GM12878 (cell line): ENCODE measurements around the gene DIS3L2. TPM values are rescaled to one million over a fixed set of nuclear protein-coding genes. Genes with fewer than 3 reads are reported as not detected.

Experiments
- ATAC-seq: fragments of 200-7000 bp; cut with Tn5 transposase; 3 replicates; pipeline ENCODE4 v1.9.1; 2020; ENCODE audit warnings: mild to moderate bottlenecking, moderate library complexity
- BruUV-seq: library from RNA; stranded (reverse); fragments of 400-500 nt; replicated peaks from 2 replicates; lab custom pipeline; 2021; lab: Mats Ljungman, UMichigan
- CTCF ChIA-PET: fragments of 300-600 bp; sonication (Branson Sonifier 250); formaldehyde crosslinking; extraction: SDS; loops from one replicate; lab custom pipeline; 2021; ENCODE audit warnings: inconsistent platforms; lab: Yijun Ruan, JAX
- POLR2A ChIA-PET: fragments of 350-600 bp; formaldehyde crosslinking; extraction: SDS; loops from one replicate; lab custom pipeline; 2021; ENCODE audit warnings: inconsistent platforms; lab: Charles Lee
- RAD21 ChIA-PET: fragments of 300-600 bp; sonication (Branson Sonifier 250); formaldehyde crosslinking; loops from one replicate; lab custom pipeline; 2023; ENCODE audit warnings: antibody characterized with exemption; ENCODE audit not compliant: unreplicated experiment; lab: Charles Lee
- SMC1A ChIA-PET: fragments of 300-600 bp; sonication (Branson Sonifier 250); formaldehyde crosslinking; loops from one replicate; lab custom pipeline; 2023; ENCODE audit not compliant: unreplicated experiment, uncharacterized antibody; lab: Charles Lee
- DNase-seq: peaks from one replicate; pipeline ENCODE4 v3.0.0-alpha.2; 2011; ENCODE audit warnings: low read depth, low spot score
- FAIRE-seq: peaks from 3 replicates; lab custom pipeline; 2011; peaks lifted over from hg19 to GRCh38; lab: Jason Lieb, UNC
- H2AFZ ChIP-seq: 2 replicates; pipeline ENCODE4 v1.6.0; 2011; ENCODE audit warnings: low read depth, low read length, control low read depth; ENCODE audit not compliant: control insufficient read depth
- H3K27ac ChIP-seq: 2 replicates; pipeline ENCODE4 v1.5.1; 2011; ENCODE audit warnings: control low read depth; ENCODE audit not compliant: control insufficient read depth, insufficient read depth
- H3K27me3 ChIP-seq, 2 experiments: replicated peaks in 1 of 2; 2 replicates each; pipeline versions ENCODE4 v1.6.0 to v1.6.1; 2011; ENCODE audit warnings: low read length in 1 of 2; ENCODE audit not compliant: control insufficient read depth in 2 of 2, insufficient read depth in 2 of 2
- H3K36me3 ChIP-seq, 2 experiments: 2 replicates each; pipeline ENCODE4 v1.5.1; 2011; ENCODE audit warnings: low read length in 1 of 2; ENCODE audit not compliant: control insufficient read depth in 2 of 2, insufficient read depth in 2 of 2
- H3K4me1 ChIP-seq: 2 replicates; pipeline ENCODE4 v1.6.1; 2011; ENCODE audit warnings: mild to moderate bottlenecking, low read length, moderate library complexity, mixed read lengths; ENCODE audit not compliant: control insufficient read depth, insufficient read depth
- H3K4me2 ChIP-seq: 2 replicates; pipeline ENCODE4 v1.6.0; 2011; ENCODE audit warnings: control low read depth; ENCODE audit not compliant: control insufficient read depth, insufficient read depth
- H3K4me3 ChIP-seq: fragments of 200-600 bp; sonication (generic); 2 replicates; pipeline ENCODE4 v1.5.1; 2016
- H3K79me2 ChIP-seq: 2 replicates; pipeline ENCODE4 v1.6.0; 2011; ENCODE audit warnings: low read length; ENCODE audit not compliant: control insufficient read depth, insufficient read depth
- H3K9ac ChIP-seq: 2 replicates; pipeline ENCODE4 v1.8.0; 2011; ENCODE audit warnings: low read length, control low read depth, mixed read lengths; ENCODE audit not compliant: control insufficient read depth, insufficient read depth
- H3K9me3 ChIP-seq: replicated peaks from 3 replicates; pipeline ENCODE4 v1.5.1; 2011; ENCODE audit warnings: mild to moderate bottlenecking, low read length; ENCODE audit not compliant: control insufficient read depth, insufficient read depth
- H4K20me1 ChIP-seq: 2 replicates; pipeline ENCODE4 v1.6.0; 2011; ENCODE audit not compliant: control insufficient read depth, insufficient read depth
- ETV6 ChIP-seq, 2 experiments: fragments of 450-650 bp in 1 of 2; IDR thresholded peaks in 1 of 2; conservative IDR thresholded peaks in 1 of 2; 2 replicates each; pipeline ENCODE4 v1.6.1; 2014; ENCODE audit warnings: antibody characterized with exemption in 1 of 2, borderline replicate concordance in 1 of 2, low read depth in 1 of 2, mild to moderate bottlenecking in 1 of 2, moderate library complexity in 1 of 2
- IKZF1 ChIP-seq: fragments of 450-650 bp; conservative IDR thresholded peaks from 2 replicates; pipeline ENCODE4 v1.6.1; 2017; ENCODE audit warnings: antibody characterized with exemption, mild to moderate bottlenecking
- IKZF2 ChIP-seq, 2 experiments: fragments of 450-650 bp; IDR thresholded peaks; 2 replicates each; pipeline ENCODE4 v1.6.1; 2017; ENCODE audit warnings: mild to moderate bottlenecking in 2 of 2, moderate library complexity in 2 of 2
- IRF4 ChIP-seq: IDR thresholded peaks from 2 replicates; pipeline ENCODE4 v1.6.1; 2011; ENCODE audit warnings: low read depth, low read length
- JUND ChIP-seq: IDR thresholded peaks from 2 replicates; pipeline ENCODE4 v1.6.1; 2012; ENCODE audit warnings: low read depth, mild to moderate bottlenecking, low read length, improper control_type of control experiment, moderate library complexity
- KLF5 ChIP-seq: fragments of 450-650 bp; IDR thresholded peaks from 2 replicates; pipeline ENCODE4 v1.6.1; 2014; ENCODE audit warnings: mild to moderate bottlenecking; ENCODE audit not compliant: partially characterized antibody
- RCOR1 ChIP-seq: conservative IDR thresholded peaks from 2 replicates; pipeline ENCODE4 v1.6.1; 2012; ENCODE audit warnings: low read depth, low read length, improper control_type of control experiment
- TBL1XR1 ChIP-seq: IDR thresholded peaks from 2 replicates; pipeline ENCODE4 v1.6.1; 2012; ENCODE audit warnings: low read depth, low read length, improper control_type of control experiment
- ZNF217 ChIP-seq: fragments of 450-650 bp; IDR thresholded peaks from 2 replicates; pipeline ENCODE4 v1.6.1; 2017; ENCODE audit warnings: antibody characterized with exemption, mild to moderate bottlenecking
- WGBS: methylation state at CpG from one replicate; pipeline ENCODE4 v1.1.6; 2016; ENCODE audit warnings: low lambda C conversion rate; ENCODE audit not compliant: insufficient replicate concordance, insufficient coverage; ENCODE audit errors: missing lambda C conversion rate; 5-methylcytosine and 5-hydroxymethylcytosine counted together
- in situ Hi-C: fragments of 300-500 bp; cut with MboI; formaldehyde crosslinking; loops from 9 replicates; pipeline ENCODE4 v1.14.3; 2018; ENCODE audit warnings: mixed read lengths
- intact Hi-C: fragments of 100-400 bp; cut with micrococcal nuclease; formaldehyde crosslinking; loops from one replicate; pipeline ENCODE4 v1.14.2; 2022; ENCODE audit not compliant: unreplicated experiment
- polyA plus RNA-seq, 11 experiments: library from polyadenylated mRNA; depleted of rRNA in 4 of 11; unstranded in 6 of 11; stranded (reverse) in 5 of 11; fragments of >200 nt; fragmentation: Nextera tagmentation in 4 of 11; fragmentation: Illumina TruSeq in 1 of 11; extraction: Ambion mirVana in 4 of 11; extraction: Trizol in 1 of 11; gene quantifications; 1 replicate in 1 of 11; 2 replicates in 10 of 11; pipeline versions ENCODE4 v1.2.1 to v1.2.3, GENCODE V29; 2011 to 2016; ENCODE audit warnings: inconsistent platforms in 2 of 11, missing spikeins in 2 of 11, low read depth in 1 of 11
- total RNA-seq, 4 experiments: library from RNA; depleted of rRNA in 3 of 4; stranded (reverse); fragments of >200 nt in 3 of 4; fragmentation: Illumina TruSeq in 1 of 4; extraction: Trizol in 1 of 4; gene quantifications; 2 replicates each; pipeline versions ENCODE4 v1.2.1 to v1.2.3, GENCODE V29; 2013 to 2021
- TF ChIP-seq, protein P1 (sequence below): fragments of 450-650 bp; IDR thresholded peaks from 2 replicates; pipeline ENCODE4 v1.6.1; 2016; ENCODE audit warnings: mild to moderate bottlenecking, moderate library complexity, borderline replicate concordance

The DIS3L2 gene
- total and polyA plus RNA-seq, 10 of the 15 experiments (the other 5 are each of a cell fraction or from before 2014, with no cell fraction given): 3.5 to 27.1 (median 16.0) TPM

DNA sequence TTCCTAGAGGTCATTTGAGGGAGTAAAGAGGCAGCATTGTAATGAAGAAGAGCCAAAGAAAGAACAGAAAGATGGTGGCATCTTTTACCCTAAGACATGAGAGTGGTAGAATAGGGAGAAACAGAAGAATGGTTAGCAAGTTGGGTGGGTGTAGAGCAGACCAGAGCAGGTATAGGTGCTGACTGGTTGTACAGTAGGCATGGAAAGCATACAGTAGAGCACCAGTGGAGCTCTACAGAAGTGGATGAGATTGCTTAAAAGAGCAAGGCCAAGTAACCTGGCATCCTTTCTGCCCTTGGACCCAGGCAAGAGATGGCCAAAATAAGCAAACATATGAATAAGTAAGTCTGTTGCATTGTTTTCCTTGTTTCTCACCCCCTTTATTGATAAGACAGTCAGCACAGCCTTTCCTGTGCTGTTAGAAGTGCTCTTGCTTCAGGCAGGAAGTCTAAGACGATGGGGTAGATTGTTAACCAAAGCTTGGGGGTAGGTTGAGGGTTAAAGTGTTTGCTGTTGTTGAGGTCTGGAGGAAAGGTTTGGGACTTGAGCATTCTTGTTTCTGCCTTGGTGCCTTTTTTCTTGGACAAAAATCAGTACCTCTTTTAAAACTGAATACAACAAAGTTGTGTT lies 76.9 kb downstream of the DIS3L2 start:
- DNase-seq (no peak), FAIRE-seq (no peak), ATAC-seq (no peak)
- Histone ChIP-seq H3K9ac (no peak overlapping the region), H4K20me1 (peaks cover 3% of the 10 kb centered on the region; the same call in 1 of the 2 replicates), H3K4me3 (no peak overlapping the region), H3K4me2 (no peak overlapping the region), H3K27me3 (no peaks in the 10 kb centered on the region), H3K4me1 (no peaks in the 10 kb centered on the region), H3K79me2 (no peaks in the 10 kb centered on the region), H3K27ac (no peak overlapping the region), H3K36me3 (no peaks in the 10 kb centered on the region; a peak in 1 of 4 replicates), H3K9me3 (no peaks in the 10 kb centered on the region; the same call in 2 of the 3 replicates), H2AFZ (no peak overlapping the region)
- RAD21 ChIA-PET: no interaction called here
- TF ChIP-seq ZNF217 (no peak), IKZF1 (no peak), RCOR1 (no peak), TBL1XR1 (no peak), JUND (no peak), IRF4 (no peak), ETV6 (conservative IDR thresholded peaks at IDR 0.05 in 1 of 2, IDR thresholded peaks at IDR 0.05 in 1 of 2; ENCODE audit: borderline replicate concordance in 1 of 2, low read depth in 1 of 2) (no peak), KLF5 (no peak), IKZF2 (IDR thresholded peaks at IDR 0.05) (no peak)
- TF ChIP-seq, protein P1, sequence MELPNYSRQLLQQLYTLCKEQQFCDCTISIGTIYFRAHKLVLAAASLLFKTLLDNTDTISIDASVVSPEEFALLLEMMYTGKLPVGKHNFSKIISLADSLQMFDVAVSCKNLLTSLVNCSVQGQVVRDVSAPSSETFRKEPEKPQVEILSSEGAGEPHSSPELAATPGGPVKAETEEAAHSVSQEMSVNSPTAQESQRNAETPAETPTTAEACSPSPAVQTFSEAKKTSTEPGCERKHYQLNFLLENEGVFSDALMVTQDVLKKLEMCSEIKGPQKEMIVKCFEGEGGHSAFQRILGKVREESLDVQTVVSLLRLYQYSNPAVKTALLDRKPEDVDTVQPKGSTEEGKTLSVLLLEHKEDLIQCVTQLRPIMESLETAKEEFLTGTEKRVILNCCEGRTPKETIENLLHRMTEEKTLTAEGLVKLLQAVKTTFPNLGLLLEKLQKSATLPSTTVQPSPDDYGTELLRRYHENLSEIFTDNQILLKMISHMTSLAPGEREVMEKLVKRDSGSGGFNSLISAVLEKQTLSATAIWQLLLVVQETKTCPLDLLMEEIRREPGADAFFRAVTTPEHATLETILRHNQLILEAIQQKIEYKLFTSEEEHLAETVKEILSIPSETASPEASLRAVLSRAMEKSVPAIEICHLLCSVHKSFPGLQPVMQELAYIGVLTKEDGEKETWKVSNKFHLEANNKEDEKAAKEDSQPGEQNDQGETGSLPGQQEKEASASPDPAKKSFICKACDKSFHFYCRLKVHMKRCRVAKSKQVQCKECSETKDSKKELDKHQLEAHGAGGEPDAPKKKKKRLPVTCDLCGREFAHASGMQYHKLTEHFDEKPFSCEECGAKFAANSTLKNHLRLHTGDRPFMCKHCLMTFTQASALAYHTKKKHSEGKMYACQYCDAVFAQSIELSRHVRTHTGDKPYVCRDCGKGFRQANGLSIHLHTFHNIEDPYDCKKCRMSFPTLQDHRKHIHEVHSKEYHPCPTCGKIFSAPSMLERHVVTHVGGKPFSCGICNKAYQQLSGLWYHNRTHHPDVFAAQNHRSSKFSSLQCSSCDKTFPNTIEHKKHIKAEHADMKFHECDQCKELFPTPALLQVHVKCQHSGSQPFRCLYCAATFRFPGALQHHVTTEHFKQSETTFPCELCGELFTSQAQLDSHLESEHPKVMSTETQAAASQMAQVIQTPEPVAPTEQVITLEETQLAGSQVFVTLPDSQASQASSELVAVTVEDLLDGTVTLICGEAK: no peak
- no TSS peak for BruUV-seq
- SMC1A ChIA-PET: interaction anchor here (1.1 to 1.5 kb wide), 2 partner anchors 12 to 13 kb away, joined by 3 to 4 read pairs; no protein-coding TSS in a partner anchor
- intact Hi-C loops: no loop called here
- in situ Hi-C loops: no loop called here
- 100% methylated on average over 1 of the region's 1 CpG for WGBS
- CTCF ChIA-PET: interaction anchor here (0.6 to 1.1 kb wide), 2 partner anchors 12 to 114 kb away, joined by 3 to 4 read pairs; no protein-coding TSS in a partner anchor
- POLR2A ChIA-PET: no interaction called here
